GM21423 (cell line): ENCODE results near the gene UBE2QL1.
A peak's percentile ranks its signal among the peaks of the same experiment; 100 is the strongest.

Experiments used
- ATAC-seq: cut with Tn5 transposase; IDR thresholded peaks from one replicate; pipeline ENCODE4 v1.9.1; 2021; ENCODE audit warnings: mild to moderate bottlenecking, moderate library complexity; ENCODE audit not compliant: unreplicated experiment

UBE2QL1 gene

DNA sequence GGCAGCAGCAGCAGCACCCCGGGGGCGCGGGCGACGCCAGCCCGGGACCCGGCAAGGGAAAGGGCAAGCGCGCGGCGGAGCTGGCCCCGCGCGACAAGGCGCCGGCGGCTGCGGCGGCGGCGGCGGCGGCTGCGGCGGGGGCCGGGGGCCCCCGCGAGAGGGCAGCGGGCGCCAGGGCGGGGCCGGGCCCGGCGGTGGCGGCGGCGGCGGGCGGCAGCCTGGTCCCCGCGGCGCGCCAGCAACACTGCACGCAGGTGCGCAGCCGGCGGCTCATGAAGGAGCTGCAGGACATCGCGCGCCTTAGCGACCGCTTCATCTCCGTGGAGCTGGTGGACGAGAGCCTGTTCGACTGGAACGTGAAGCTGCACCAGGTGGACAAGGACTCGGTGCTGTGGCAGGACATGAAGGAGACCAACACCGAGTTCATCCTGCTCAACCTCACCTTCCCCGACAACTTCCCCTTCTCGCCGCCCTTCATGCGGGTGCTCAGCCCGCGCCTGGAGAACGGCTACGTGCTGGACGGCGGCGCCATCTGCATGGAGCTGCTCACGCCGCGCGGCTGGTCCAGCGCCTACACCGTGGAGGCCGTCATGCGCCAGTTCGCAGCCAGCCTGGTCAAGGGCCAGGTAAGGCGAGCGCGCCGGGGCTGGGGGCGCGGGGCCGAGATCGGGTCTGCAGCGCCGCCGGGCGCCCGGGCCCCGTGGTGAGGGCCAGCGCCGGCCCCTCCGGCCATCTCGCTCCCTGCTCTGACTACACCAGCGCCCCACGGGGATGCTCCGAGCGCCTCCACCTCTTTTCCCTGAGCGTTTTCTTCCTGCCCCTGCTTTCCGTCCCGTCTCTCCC, at the start of gene UBE2QL1:
UBE2QL1 (plus strand) TSS at position 238 of the 843 bp plus-strand sequence; CDS start at position 273, 35 bp downstream.
- ATAC-seq: peak; percentile 54

- no peak for ATAC-seq
These were observed 48.4 kb upstream of the UBE2QL1 start for GRCh38 chr5:6399980-6400910.

DNA sequence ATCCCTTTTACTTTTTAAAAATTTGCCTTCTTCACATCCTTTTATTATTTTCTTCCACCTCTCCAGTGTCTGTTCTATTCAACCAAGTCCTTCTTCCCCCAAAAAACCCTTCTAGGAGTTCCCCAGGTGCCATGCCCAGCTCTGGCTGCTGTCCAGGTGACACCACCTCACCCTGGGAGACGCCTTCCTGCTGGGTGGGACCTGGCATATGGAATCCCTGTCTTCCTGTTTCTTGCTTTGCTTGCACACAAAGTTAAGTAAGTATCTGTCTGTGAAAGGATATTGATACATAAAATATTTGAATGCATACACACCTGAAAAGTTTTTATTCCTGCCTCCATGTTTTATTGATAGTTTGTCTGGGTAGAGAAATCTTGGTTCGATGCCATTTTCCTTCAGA, 47.2 kb upstream of the UBE2QL1 start:
- ATAC-seq: no peak

DNA sequence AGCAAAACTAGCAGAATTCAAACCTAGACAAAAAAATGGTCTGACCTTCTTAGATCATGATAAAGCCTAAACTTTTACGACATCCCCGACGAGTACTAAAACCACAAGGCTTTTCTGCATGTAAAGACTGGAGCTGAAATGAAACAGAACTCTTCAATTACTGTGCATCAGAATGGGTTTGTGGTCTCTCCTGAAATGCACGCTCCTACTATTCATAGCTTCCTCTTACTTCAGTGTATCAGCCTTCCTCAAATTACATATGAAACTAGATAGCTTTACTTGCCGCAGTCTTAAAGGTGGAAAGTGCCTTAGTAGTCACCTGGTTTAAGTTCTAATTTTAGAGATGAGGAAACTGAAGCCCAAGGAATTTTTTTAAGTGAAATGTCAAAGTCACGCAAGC, 45.7 kb upstream of the UBE2QL1 start:
- ATAC-seq: no peak

DNA sequence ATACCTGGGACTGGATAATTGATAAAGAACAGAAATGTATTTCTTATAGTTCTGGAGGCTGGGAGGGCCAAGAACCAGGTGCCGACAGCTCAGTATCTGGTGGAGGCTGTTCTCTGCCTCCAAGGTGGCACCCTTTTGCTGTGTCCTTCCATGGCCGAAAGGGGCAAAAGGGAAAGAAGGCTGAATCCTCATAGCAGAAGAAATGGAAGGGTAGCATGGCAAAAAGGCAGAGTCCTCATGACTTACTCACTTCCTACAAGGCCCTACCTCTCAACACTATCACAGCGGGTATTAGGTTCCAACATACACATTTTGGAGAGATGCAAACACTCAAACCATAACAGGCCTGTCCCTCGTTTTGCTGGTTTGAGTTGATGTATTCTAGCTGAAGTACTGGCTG, 45.2 kb upstream of the UBE2QL1 start:
- ATAC-seq: no peak

DNA sequence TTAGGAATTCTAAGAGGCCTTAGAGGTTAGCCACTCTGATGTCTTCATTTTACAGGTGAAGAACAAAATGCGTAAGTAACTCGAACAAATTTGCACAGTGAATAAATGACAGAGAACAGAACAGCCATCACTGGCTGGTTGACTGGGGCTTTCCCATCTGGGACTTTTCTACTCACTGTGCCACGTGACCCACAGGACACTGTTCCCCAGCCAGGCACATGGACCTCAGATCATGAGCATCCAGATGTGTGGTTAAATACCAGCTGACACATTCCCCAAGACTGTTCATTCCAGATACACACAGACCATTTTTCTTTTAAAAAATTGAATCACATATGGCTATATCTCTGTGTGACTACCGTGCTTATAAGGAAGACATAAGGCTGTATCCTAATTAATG, 44.5 kb upstream of the UBE2QL1 start:
- peak; percentile 54 for ATAC-seq

DNA sequence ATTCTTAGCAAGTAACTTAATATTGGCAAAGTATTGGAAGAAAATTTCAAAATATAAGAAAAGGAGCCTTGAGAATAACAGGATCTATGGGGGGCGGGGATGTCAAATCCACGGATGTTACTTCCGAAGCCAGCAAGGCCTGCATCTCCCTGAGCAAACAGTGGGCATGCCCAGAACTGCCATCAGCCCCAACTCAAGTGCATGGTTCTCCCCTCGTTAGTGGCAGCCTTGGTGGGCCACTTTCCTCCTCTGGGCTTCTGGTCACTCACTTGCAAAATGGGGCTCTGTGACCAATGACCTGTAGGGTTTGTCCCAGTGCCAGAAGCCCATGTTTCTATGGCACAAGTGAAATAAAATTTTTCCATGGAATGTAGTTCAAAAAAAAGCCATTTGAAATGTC, 43.1 kb upstream of the UBE2QL1 start:
- no peak for ATAC-seq

GRCh38 chr5:6407558-6408259, 41.0 kb upstream of the UBE2QL1 start:
- no peak for ATAC-seq

DNA sequence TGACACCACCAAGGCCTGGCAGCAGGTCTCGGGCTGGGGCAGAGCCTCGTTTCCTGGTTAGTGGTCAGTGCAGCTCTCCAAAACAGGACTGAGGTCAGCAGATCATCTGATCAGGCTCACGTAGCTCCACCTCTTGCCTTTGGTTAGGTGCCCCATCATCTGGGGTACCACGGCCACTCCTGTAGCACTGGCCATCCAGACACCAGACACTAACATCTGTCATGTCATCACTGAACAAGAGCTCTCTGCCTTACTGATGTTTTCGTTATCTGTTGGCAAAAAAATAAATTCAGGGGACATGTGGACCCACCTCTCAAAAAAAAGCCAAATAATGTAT, 40.4 kb upstream of the UBE2QL1 start:
- no peak for ATAC-seq

GRCh38 chr5:6408627-6409446, 39.8 kb upstream of the UBE2QL1 start:
- no peak for ATAC-seq

DNA sequence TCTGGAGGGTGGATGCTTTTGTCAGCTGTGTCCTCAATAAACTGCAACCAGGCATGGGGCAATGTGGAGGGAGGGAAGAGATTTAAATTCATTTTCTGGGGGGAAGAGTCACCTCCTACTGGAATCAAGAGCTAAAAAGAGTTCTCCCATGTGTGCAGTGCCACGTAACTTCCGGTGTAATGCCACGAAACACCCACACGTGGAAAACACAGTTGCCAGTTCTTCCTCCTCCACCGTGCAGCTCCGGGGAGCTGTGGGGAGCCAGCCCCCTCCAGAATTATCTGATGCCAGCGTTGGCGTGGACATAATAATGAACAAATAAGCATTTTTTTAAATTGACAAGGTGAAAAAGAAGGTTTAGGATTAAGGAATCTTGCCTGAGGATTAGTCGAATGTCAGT, 38.2 kb upstream of the UBE2QL1 start:
- ATAC-seq: no peak

GRCh38 chr5:6411141-6411540, 37.5 kb upstream of the UBE2QL1 start:
- no peak for ATAC-seq

GRCh38 chr5:6412811-6413210, 35.8 kb upstream of the UBE2QL1 start:
- ATAC-seq: no peak

- no peak for ATAC-seq
These were observed 31.0 kb upstream of the UBE2QL1 start for GRCh38 chr5:6417657-6418056.

GRCh38 chr5:6418679-6419276, 29.9 kb upstream of the UBE2QL1 start:
- no peak for ATAC-seq

GRCh38 chr5:6419340-6419852, 29.3 kb upstream of the UBE2QL1 start:
- ATAC-seq: no peak

DNA sequence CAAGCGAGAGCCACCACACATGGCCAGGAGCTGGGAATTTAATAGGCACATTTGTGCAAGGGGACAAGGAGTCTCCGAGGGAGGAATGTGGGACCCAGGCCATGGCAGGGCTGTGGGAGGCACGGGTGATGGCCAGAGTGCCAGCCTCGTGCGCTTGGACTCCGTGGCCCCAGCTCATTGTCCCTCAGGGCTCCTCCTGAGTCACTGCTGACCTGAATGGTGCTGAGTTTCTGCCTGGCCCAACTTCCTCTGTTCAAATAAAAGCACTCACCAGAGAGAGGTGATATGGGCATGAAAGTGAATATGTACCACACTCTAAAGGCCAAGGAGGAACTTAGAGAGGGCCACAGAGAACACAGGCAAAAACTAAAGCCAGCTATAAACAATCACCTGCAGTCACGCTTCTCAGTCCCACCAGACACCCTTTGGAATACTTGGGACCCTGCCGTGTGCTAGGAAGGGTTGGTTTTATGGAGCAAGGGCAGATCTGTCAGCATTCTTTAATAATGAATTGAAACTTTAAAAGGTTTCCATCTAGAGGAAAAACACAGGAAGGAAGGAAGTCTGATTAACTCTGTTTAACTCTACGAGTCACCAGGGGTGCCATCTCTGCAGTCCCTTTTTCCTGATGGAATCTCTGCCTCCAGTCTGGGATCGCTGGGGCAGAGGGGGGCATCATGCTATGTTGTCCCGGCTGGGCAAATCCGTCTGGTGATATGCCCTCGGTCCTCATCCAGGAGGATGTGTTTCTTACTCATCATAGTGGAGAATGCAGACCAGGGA, 25.1 kb upstream of the UBE2QL1 start:
- no peak for ATAC-seq

DNA sequence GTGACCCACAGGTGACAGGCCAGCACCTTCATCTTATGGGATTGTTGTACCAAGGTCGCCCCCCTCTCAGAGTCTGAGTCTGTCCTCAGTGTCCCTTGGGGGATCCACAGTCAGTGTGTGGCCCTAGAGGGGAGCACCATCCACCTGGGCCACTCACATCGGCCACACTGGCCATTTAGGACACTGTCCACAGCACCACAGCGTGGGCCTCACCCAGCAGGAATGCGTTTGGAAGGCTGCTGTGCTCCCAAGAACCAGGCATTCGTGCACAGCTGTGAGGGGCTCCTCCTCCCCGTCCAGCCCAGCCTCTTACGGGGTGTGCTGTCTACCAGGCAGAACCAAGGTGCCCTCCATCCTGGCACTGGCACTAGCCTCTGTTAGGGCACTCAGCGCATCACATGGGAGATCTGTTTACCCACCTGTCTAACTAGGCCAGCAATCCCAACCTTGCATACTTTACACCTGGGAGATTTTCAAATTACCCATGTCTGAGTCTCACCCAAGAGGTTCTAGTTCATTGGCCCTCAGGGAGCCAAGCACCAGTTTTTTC, 24.5 kb upstream of the UBE2QL1 start:
- ATAC-seq: no peak

GRCh38 chr5:6424700-6425099, 24.0 kb upstream of the UBE2QL1 start:
- ATAC-seq: no peak
